Activated CD4-positive, alpha-beta T cell treated with anti-CD3 and anti-CD28 coated beads for 1 hour (primary cell): ENCODE measurements around the gene NFATC2.
"Not testable (repeated sequence)": the region's sequence is repeated elsewhere in the genome, so short reads cannot be mapped to it uniquely, and the experiment has no call there.

Experiments
- DNase-seq: peaks from one replicate; pipeline ENCODE4 v3.0.0-alpha.2; 2020

NFATC2 gene

GRCh38 chr20:51566594-51566993 lies 24.1 kb upstream of the NFATC2 start:
- no peak for DNase-seq

GRCh38 chr20:51565298-51566144 lies 23.0 kb upstream of the NFATC2 start:
- DNase-seq = no peak

GRCh38 chr20:51563486-51564332 lies 21.2 kb upstream of the NFATC2 start:
- no peak for DNase-seq

- no peak for DNase-seq
Observed at GRCh38 chr20:51563174-51563485, 20.6 kb upstream of the NFATC2 start.

GRCh38 chr20:51562332-51563173 lies 20.0 kb upstream of the NFATC2 start:
- DNase-seq = no peak

GRCh38 chr20:51562027-51562331 lies 19.5 kb upstream of the NFATC2 start:
- DNase-seq = no peak

GRCh38 chr20:51560550-51561307 lies 18.2 kb upstream of the NFATC2 start:
- no peak for DNase-seq

- DNase-seq = no peak
Observed at GRCh38 chr20:51560042-51560441, 17.5 kb upstream of the NFATC2 start.

GRCh38 chr20:51554538-51555165 lies 12.1 kb upstream of the NFATC2 start:
- DNase-seq = no peak

GRCh38 chr20:51553897-51554486 lies 11.5 kb upstream of the NFATC2 start:
- no peak for DNase-seq

- DNase-seq = no peak
Observed at GRCh38 chr20:51551186-51551585, 8.7 kb upstream of the NFATC2 start.

GRCh38 chr20:51549474-51549873 lies 7.0 kb upstream of the NFATC2 start:
- DNase-seq = no peak

GRCh38 chr20:51547951-51548350 lies 5.4 kb upstream of the NFATC2 start:
- DNase-seq = no peak

- no peak for DNase-seq
Observed at GRCh38 chr20:51545515-51545914, 3.0 kb upstream of the NFATC2 start.

- DNase-seq = no peak
Observed at GRCh38 chr20:51543422-51543788, 886 bp upstream of the NFATC2 start.

- peak; percentile 27 for DNase-seq
Observed at GRCh38 chr20:51542033-51542570, 417 bp downstream of the NFATC2 start.

GRCh38 chr20:51541189-51542032 lies 1.1 kb downstream of the NFATC2 start:
- DNase-seq = peak; percentile 68

- no peak for DNase-seq
Observed at GRCh38 chr20:51540580-51540979, 1.9 kb downstream of the NFATC2 start.

GRCh38 chr20:51540074-51540473 lies 2.4 kb downstream of the NFATC2 start:
- DNase-seq = not testable (repeated sequence)
